ENCODE data around the gene ERI3.
A peak's percentile ranks its signal among the peaks of the same experiment; 100 is the strongest.

The ERI3 gene, protein sequence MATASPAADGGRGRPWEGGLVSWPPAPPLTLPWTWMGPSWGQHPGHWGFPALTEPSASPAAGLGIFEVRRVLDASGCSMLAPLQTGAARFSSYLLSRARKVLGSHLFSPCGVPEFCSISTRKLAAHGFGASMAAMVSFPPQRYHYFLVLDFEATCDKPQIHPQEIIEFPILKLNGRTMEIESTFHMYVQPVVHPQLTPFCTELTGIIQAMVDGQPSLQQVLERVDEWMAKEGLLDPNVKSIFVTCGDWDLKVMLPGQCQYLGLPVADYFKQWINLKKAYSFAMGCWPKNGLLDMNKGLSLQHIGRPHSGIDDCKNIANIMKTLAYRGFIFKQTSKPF

DNA sequence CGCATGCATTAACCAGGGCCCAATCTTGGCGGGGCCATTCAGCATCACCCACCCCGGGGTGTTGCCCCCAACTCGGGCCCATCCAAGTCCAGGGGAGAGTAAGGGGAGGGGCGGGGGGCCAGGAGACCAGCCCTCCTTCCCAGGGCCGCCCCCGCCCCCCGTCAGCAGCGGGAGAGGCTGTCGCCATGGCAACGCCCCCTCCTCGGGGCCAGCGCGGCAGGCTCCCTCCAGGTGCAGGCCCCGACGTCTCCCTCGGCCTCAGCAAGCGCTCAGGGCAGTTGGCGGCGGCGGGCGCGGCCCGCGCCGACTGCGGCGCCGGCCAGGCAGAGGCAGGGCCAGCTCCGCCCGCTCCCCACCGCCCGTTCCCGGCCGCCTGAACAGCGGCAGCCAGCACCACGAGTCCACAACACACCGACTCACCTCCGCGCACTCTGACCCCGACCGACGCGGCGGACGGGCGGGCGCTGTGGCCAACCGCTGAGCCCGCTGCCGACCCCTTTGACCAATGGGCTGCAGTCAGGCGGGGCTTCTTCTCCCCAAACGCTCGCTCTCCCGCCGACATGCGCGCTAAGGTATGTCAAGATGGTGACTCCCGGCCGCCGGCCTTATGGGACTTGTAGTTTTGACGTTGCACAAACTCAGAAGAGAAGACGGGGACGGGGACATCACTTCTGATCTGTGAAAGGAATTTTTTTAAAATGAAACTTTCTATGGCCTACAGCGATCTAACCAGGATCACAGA is at the start of gene ERI3:
Gene ERI3 (minus strand): TSS at position 418 of the 742 bp plus-strand sequence. CDS start 231 bp downstream, at position 187.
- TF ChIP-seq JUND (IDR thresholded peaks at IDR 0.05; ENCODE audit: low read depth): no peak
- peak; percentile 94 to 97 for DNase-seq (ENCODE audit: low read depth in 1 of 2, low spot score in 1 of 2)
- in situ Hi-C loops (cut with HindIII; ENCODE audit: low pct_unique_long_range_greater_than_20kb, low sequenced_read_pairs): no loop called here

DNA sequence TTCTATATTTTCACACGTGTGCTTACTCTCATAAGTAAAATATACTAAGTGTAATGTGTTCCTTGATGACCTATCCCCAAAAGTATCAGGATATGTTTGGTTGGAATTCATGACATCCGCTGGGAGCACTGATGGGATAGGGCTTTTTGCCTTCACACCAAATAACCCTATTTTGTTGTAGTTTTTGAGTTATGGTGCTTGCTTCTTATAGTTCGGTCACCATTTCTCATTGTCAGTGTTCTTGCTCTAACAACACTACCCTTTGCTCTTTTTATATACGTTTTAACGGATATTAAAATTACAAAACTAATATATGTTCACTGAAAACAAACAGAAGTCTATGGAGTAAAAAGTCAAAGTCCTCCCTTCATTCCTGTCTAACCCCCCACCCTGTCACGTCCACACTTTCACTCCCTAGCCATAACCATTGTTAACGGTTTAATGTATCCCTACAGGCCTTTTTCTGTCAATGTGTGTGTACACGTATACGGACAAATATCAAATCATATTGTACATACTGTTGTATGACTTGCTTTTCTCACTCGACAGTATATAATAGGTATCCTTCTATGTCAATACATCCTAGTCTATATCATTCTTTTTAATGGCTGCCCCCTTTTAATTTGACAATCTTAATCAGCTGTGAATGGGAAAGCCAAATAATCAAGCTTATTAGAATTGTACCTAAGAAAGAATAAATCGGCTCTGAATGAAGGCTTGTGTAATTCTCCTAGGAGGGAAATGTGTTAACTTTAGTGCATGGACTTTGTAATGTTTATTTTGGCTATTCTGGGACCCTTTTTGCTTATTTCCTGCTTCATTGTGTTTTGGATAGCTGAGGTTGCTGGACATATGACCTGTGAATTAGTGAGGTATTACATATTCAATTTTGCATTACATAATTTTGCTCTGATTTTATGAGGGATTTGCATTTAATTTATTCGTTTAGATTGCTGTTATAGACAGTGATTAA is 46.5 kb upstream of the ERI3 start:
- DNase-seq (ENCODE audit: low read depth in 1 of 2, low spot score in 1 of 2): no peak
- in situ Hi-C loops (cut with HindIII; ENCODE audit: low pct_unique_long_range_greater_than_20kb, low sequenced_read_pairs): no loop called here
- TF ChIP-seq JUND (IDR thresholded peaks at IDR 0.05; ENCODE audit: low read depth): no peak

DNA sequence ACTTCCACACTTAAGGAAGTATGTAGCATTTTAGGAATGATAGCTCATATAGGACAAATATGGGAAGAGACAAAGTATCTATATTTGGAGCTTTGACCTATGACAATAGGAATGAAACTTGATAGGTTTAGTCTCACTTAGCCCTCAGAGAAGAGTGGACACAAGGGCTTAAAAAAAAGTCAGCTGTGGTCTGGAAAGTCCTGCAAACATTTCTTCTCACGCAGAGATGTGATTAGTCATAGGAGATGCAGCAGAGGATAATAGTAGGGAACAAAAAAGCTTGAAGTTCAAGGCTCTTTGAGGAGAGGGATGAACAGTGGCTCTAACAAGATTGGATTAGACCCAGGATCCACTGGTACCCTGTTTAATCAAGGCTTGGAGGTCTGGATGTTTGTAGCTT is 35.2 kb upstream of the ERI3 start:
- in situ Hi-C loops (cut with HindIII; ENCODE audit: low pct_unique_long_range_greater_than_20kb, low sequenced_read_pairs): no loop called here
- DNase-seq (ENCODE audit: low read depth in 1 of 2, low spot score in 1 of 2): no peak
- TF ChIP-seq JUND (IDR thresholded peaks at IDR 0.05; ENCODE audit: low read depth): no peak

DNA sequence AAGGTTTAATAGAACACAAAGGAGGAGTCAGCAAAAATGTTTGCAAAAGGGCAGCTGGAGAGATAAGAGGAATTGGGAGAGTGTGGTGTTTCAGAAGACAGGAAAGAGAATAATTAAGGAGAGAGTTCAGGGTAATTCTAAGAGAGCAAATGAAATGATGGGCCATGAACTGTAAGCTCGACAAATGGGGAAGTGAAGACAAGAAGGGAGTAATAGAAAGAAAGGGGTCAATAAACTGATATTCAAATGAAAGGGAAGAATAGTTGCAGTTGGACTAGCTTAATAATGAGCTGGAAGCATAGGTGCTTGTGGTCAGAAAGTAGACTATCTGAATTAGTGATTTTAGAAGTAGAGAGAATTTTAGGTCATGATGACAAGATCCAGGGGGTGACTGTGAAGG is 34.4 kb upstream of the ERI3 start:
- DNase-seq (ENCODE audit: low read depth in 1 of 2, low spot score in 1 of 2): no peak
- in situ Hi-C loops (cut with HindIII; ENCODE audit: low pct_unique_long_range_greater_than_20kb, low sequenced_read_pairs): no loop called here

DNA sequence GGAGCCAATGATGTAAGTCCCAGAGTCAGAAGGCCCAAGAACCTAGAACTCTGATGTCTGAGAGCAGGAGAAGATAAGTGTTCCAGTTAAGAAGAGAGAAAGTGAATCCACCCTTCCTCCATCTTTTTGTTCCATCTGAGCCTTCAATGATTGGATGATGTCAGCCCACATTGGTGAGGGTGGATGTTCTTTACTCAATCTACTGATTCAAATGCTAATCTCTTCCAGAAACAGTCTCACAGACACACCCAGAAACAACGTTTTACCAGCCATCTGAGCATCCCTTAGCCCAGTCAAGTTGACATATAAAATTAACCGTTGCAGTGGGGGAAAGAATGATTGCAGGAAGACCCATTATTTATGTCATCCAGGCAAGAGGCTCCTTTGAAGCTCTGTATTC is 33.5 kb upstream of the ERI3 start:
- in situ Hi-C loops (cut with HindIII; ENCODE audit: low pct_unique_long_range_greater_than_20kb, low sequenced_read_pairs): no loop called here
- TF ChIP-seq JUND (IDR thresholded peaks at IDR 0.05; ENCODE audit: low read depth): no peak
- DNase-seq (ENCODE audit: low read depth in 1 of 2, low spot score in 1 of 2): no peak

More for the DNA sequence above, 34.4 kb upstream of the ERI3 start:
- TF ChIP-seq JUND (IDR thresholded peaks at IDR 0.05; ENCODE audit: low read depth): no peak

DNA sequence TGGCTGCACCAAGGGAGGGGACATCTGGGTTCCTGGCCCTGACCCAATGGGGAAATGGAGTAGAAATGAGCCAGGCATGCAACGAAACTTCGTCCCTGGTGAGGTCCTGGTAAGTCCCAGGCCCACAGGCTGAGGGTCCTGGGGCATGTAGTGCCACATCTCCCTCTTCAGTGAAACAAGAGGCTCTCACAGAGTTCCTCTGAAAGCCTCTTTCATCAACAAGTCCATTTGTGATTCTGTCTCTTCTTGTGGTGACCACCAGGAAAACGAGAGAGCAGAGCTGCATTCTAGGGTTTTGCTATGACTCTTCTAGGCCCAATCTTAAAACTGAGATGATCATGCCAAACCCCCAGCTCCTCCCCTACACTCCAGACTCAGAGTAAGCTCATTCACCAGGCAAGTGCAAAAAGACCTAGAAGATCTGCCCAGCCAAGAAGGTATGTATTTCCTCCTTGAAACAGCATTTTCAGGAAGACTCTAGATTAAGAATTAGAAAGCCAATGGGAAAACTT is 25.7 kb upstream of the ERI3 start:
- DNase-seq (ENCODE audit: low read depth in 1 of 2, low spot score in 1 of 2): no peak
- no peak for TF ChIP-seq JUND (IDR thresholded peaks at IDR 0.05; ENCODE audit: low read depth)
- in situ Hi-C loops (cut with HindIII; ENCODE audit: low pct_unique_long_range_greater_than_20kb, low sequenced_read_pairs): no loop called here

DNA sequence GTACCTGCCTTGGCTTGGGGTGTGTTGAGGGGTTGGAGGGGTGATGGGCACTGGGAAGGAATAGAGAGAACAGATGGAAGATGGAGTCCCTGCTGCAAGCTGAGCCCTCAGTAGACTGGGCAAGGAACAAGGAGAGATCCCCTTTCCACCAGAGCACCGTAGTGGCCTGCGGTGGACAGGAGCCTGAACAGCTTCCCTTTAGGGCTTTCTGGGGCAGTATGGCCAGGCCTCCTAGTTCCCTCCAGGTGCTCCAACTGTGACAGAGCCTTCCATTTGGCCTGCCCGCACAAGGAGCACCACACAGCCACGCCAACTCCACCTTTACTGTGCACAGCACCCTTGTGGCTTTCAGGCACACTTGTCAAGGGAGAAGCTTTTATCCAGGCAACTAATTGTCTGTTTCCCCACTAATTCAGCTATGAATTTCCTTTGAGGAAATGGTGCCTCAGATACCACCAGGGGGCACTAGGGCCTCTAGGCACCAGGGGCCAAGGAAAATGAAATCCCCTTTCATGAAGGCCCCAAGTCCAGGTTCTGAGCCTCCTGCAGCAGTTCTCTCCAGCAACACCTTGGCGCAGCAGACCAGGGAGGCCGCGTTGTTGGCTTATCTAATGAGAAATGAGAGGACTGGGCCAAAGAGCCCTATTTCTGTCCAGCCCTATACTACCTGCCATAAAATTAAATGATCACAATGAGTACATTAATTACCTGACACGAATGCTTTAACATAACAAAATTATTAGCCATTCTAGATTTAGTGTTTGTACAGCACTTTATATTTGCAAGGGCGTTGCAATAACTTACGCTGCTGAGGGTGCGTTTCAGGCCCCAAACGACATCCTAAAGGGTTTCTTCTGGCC is 23.1 kb upstream of the ERI3 start:
- peak; percentile 10 to 55 for DNase-seq (ENCODE audit: low read depth in 1 of 2, low spot score in 1 of 2)
- no peak for TF ChIP-seq JUND (IDR thresholded peaks at IDR 0.05; ENCODE audit: low read depth)
- in situ Hi-C loops (cut with HindIII; ENCODE audit: low pct_unique_long_range_greater_than_20kb, low sequenced_read_pairs): no loop called here

DNA sequence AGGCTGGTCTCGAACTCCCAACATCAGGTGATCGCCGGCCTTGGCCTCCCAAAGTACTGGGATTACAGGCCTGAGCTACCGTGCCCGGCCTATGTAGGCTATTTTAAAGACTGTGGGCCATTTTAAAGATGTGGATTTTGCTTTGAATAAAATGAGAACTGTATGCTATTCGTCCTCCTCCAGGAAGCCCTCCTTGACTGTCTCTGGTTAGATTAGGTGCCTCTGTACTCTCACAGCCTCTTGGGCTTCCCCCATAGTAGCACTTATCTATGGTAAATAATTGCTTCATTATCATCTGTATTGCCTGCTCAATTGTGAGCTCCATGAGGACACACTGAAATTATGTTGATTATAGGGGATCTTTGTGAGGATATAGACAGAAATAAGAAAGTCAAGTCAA is 20.5 kb upstream of the ERI3 start:
- TF ChIP-seq JUND (IDR thresholded peaks at IDR 0.05; ENCODE audit: low read depth): no peak
- in situ Hi-C loops (cut with HindIII; ENCODE audit: low pct_unique_long_range_greater_than_20kb, low sequenced_read_pairs): no loop called here
- no peak for DNase-seq (ENCODE audit: low read depth in 1 of 2, low spot score in 1 of 2)

DNA sequence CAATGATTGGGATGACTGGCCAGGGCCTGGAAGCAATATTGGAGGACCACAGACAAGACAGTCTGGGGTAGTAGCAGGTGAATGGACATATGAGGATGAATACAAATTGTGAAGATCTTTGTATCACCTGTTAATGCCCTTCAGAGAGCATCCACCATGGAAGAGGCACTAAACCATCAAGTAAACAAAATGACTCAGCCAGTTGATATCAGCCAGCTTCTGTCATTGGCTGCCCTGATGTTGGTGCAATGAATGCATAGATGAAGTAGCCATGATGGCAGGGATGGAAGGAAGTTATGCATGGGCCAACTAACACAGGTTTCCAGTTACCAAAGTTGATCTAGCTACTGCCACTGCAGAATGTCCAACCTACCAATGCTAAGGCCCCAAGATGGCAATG is 16.1 kb upstream of the ERI3 start:
- DNase-seq (ENCODE audit: low read depth in 1 of 2, low spot score in 1 of 2): no peak
- TF ChIP-seq JUND (IDR thresholded peaks at IDR 0.05; ENCODE audit: low read depth): no peak

DNA sequence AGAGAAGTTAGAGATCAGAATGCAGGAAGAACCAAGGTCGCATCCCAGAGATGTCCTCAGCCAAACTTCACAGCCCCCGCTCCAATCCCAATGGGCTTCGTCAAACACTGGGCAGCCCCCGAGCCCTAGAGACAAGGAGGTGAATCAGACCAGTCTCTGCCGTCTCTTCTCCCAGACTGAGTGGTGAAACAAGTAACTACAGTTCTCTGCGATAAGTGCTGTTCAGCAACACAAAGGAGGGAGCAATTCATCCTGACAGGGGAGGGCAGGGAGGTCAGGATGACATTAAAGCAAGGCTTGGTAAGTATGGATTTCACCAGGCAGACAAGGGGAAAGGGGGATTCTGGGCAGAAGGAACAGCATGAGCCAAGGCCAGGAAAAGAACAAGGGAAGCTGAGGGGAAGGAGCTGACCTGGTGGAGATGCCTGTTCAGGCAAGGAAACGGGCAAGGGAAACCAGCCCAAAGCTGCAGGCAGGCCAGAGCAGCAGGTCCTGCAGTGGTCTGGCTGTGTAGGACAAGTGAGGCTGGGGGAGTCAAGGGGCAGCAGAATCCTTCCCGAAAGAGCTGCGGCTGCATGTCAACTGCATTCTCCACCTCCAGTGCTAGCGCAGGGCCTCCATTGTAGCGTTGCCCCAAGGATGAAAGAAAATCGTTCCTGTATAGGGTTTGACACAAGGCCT is 13.6 kb upstream of the ERI3 start:
- in situ Hi-C loops (cut with HindIII; ENCODE audit: low pct_unique_long_range_greater_than_20kb, low sequenced_read_pairs): no loop called here
- TF ChIP-seq JUND (IDR thresholded peaks at IDR 0.05; ENCODE audit: low read depth): no peak
- no peak for DNase-seq (ENCODE audit: low read depth in 1 of 2, low spot score in 1 of 2)

More for the DNA sequence above, 16.1 kb upstream of the ERI3 start:
- in situ Hi-C loops (cut with HindIII; ENCODE audit: low pct_unique_long_range_greater_than_20kb, low sequenced_read_pairs): no loop called here

DNA sequence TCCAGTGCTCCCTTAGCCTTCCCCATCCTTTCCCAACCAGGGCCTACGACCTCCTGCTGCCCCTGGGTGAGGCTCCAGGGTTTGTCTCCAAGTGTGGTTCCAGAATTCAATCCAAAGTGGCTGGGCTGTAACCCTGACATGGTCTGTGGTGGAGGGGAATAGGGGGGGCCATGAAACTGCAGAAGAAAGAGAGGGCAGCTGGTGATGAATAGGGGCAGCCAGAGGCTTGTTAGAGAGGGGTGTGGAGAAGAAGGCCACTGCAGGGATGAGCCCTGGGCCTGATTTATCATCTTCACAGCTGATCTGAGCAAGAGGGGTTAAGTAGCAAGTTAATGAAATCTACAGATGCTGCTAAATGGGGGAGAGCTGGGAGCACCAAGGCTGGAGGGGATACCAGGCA is 12.9 kb upstream of the ERI3 start:
- DNase-seq (ENCODE audit: low read depth in 1 of 2, low spot score in 1 of 2): no peak

More for the DNA sequence above, 12.9 kb upstream of the ERI3 start:
- TF ChIP-seq JUND (IDR thresholded peaks at IDR 0.05; ENCODE audit: low read depth): no peak
- in situ Hi-C loops (cut with HindIII; ENCODE audit: low pct_unique_long_range_greater_than_20kb, low sequenced_read_pairs): no loop called here

Measured in T47D (cell line).